Activated effector memory CD4-positive, alpha-beta T cell treated with anti-CD3 and anti-CD28 coated beads, Interleukin-2, amount 50 U/mL, for 16 hours (primary cell): ENCODE measurements around the gene CEP128.

Source experiments
- DNase-seq: peaks from one replicate; pipeline ENCODE4 v3.0.0-alpha.2; 2020

Gene CEP128

DNA sequence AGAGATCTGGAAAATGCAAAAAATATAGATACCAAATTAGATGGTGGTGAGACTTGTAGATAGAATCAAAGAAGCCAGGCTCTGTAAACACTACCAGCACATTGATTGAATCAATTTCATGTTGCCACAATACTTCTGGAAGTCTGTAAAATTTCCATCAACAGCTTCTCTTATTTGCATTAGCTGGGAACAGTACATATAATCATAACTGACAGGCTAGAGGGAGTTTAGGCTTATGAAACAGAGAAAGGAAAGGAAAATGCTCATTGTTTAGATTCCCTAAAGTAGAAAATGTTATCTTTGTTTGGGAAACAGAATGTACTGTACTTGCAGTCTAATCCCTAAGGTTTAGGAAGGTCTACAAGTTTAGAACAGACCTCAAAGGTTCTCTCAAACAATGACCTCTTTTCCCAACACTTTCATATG, 335.2 kb downstream of the CEP128 start:
- no peak for DNase-seq

DNA sequence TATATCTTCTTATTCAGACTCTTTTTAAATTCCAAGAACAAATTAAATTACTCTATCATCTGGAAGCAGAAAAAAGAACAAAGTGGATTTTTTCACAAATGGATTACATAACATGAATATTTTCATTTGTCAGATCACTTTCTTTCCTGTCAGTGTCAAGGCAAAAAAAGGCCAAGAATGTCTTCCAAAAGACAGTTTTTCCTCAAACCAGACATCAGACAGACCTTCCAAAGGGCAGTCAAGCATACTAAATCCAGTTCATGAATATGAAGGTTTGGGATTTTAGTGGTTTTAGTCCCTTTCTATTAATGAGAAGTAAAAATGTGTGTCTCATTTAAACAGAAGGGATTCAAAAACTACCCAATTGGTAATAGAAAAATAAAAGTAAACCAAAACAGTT, 336.0 kb downstream of the CEP128 start:
- DNase-seq: no peak

DNA sequence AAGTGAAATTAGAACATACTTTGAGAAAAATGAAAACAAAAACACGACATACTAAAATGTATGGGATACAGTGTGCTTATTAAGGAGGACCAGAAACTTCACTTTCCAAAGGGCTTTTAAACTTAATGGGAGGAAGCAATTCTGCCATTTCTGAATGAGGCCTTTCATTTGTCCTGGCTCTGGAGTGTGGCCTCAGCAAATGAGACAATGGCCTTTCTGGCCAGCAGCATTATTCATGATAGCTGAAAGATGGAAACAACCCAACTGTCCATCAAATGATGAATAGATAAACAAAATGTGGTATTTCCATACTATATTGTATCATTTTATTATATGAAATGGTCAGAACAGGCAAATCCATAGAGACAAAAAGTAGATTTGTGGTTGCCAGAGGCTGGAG, 338.6 kb downstream of the CEP128 start:
- DNase-seq: no peak

DNA sequence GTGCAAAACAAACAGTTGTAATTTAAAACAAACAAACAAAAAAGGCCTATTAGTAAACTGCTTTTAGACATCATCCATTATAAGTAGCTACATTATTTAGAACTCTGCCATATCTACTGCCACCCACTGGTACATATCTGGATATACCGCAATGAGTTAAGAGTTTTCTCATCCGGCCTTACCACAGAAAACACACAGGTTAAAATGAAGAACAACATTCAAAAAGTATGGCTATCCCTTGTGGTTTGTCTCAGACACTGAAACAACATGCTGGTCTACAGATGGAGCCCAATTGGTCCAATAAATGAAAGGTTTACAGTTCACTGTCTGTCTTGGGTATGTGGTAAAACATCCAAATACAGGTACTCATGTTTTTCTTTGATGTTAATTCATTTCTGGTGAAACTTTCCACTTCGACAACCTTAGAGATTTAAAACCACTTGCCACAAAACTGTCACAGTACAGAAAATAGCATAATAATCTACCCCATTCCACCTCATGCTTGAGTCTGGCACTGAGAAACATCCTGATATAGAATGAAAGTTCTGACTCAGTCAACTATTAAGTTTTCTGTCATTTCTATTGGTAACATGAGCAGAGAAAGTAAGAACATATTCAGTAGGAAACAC, 354.3 kb downstream of the CEP128 start:
- no peak for DNase-seq

DNA sequence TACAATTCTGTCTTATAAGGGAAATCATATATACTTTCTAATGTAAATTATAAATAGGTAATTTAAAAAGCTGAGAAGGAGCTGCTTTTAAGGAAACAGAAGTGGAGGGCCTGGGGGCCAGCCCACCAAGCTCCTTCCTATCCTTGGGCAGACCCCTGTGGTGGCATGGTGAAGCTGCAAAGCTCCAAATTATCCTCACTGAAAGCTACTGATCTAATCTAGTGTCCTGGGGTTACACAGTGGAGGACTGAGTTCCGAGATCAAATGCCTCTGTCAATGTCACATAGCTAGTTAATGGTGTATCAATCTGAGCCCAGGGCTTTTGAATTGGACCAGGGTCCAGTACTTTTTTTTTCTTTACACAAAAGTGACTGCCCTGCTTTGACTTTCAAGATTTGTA, 355.4 kb downstream of the CEP128 start:
- no peak for DNase-seq

DNA sequence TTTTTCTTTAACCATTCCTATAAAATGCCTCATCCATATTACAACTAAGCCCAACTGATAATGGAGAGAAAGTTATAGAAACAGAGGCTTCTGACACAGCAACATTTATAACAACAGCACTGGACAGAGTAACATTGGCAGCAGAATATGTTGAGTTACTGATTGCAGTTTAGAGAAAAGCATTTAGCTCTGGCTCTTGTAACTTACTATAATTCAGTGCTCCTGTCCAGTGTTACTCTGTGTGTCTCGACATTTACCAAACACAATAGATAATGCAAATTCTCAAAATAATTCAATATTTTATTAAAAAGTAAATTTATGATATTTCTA, 356.1 kb downstream of the CEP128 start:
- no peak for DNase-seq

DNA sequence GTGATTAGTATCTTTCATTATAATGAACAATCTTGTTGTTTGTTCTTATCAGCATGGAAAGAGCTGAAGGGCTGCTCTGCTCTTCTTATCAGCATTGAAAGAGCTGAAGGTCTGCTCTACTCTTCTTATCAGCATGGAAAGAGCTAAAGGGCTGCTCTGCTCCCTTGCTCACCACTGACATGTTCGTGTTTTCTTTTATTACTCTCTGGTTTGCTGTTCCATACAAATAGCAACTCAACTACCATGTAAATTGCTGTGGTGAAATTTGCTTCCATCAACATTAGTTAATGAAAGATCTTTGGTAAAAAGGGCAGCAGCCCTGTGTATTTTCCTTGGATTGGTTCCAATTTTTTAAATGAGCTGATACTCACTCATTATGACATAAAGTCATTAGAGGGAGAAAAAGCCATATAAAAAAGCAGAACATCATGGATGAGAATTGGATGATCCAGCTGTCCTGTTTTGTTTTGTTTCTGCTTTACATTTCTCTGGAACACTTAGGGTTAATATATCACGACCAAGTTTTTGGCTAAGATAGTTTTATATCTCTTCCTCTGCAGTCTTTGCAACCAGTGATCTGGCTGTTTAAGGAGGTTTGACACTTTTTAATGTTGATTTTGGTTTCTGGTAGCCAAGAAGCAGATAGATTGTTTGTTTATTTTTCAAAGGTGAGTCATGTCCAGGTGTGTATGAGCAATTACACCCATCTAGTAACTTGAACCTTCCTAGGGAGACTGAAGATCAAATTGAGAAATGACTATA, 356.6 kb downstream of the CEP128 start:
- no peak for DNase-seq

DNA sequence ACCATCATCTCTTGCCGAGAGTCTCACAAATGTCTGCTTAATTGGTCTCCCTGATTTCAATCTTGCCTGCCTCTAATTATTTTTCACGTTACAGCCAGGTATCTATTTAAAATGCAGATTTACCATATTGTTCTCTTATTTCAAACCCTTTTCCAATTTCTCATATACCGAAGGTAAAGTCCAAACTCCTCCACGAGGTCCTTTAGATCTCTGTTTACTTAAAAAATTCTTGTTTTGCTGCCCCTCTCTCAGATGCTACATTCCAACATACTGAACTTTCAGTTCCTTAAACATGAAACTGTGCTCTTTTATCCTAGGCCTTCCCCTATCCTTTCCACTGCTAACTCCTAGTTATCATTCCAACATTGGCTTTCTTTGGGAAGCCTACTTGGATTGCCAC, 363.9 kb downstream of the CEP128 start:
- DNase-seq: no peak

DNA sequence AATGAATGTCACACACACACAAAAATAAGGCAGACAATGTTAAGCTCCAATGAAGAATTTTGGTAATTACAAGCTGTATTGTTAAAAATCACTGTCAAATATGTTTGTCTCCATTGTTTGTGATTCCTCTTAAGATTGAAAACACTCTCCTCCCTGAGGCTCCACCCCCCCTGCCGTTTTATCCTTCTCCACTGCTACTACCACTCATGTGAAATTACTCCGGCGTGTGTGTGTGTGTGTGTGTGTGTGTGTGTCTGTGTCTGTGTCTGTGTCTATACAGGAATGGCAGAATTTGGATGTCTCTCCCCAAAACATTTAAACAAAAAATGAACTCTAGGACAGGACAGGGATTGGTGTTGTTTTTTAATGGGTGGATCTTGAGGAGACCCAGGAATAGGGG, 365.1 kb downstream of the CEP128 start:
- no peak for DNase-seq

DNA sequence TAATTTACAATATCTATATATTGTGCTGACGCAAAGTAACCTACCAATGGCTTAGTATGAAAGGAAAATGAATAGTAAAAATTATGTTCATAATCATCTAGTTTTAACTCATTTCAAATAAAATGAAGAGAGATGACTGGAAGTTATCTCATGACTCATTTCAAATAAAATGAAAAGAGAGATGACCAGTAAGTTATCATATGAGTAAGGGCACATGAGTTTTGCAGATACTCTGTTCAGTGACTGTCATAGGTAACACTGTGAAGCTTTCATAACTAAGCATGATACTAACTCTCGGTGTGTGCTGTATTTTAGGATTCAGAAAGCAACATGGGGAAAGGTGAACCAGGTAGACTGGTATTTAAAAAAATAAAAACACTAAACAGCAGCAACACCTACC, 365.8 kb downstream of the CEP128 start:
- no peak for DNase-seq

DNA sequence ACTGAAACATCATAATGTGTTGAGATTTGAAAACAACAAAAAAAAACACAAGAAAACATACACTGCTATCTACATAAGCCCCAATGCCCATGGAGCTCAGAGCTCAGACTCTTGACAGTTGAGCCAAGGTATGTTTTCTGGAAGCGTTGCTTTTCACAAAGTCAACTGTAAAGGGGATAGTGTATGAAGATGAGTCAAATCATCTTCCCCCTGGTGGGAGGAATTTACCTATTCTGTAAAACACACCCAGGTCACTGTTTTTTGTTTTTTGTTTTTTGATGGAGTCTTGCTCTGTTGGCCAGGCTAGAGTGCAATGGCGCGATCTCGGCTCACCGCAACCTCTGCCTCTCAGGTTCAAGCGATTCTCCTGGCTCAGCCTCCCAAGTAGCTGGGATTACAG, 368.9 kb downstream of the CEP128 start:
- DNase-seq: no peak

DNA sequence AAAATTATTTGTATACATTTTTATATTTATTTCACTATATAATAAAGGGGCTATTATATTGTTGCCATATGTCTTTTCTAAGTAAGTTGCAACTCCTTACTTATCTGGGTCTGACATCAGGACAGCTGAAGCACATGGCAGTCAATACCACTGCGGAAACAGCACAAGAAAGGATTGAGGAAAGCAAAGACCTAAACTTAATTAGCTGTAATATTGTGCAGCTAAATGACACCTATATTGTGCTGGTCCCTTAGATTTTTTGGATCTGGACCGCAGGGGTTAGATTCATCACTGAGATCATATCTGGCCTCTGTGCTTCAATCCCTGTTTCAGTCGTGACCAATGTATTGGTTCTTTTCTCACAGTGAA, 370.6 kb downstream of the CEP128 start:
- no peak for DNase-seq

DNA sequence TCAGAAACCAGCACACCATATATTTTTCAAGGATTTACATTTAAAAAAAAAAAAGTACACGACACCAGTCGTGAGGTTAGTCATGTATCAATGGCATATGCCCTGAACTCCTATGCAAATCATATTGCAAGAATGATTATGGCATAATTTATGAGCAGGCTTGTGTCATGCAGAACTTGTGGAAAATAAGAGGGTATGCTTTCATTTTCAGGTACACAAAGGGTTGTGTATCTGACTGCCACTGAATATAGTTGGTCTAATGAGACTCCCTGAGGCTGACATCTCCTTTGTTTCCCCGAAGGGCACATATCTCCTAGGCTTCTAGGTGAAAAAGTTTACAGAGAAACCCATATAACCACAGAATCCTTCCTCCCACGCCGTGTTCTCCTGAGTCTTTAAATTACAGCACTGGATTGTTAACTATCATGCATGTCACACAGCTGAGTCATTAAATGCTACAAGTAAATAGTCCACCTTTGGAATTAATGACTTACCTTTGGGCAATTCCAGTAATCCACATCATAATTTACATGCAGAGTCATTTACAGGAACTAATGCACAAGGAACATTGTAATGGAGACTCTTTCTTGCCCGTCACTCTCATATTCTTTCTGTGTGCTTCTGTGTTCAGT, 373.5 kb downstream of the CEP128 start:
- no peak for DNase-seq

DNA sequence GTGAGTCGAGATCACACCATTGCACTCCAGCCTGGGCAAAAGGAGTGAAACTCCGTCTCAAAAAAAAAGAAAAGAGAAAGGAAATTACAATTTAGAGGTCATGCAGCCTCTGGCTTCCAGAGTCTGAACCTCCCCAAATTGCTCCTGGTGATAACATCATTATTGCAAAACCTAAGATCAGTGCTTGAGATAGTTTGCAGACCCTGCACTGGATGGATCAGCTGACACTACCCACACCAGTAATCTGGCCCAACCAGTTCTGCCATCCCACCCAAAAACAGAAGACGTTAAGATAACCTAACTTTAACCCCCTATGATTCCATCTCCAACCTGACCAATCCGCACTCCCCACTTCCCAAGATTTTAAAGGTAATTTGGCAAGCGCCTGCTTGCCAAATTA, 376.5 kb downstream of the CEP128 start:
- no peak for DNase-seq

DNA sequence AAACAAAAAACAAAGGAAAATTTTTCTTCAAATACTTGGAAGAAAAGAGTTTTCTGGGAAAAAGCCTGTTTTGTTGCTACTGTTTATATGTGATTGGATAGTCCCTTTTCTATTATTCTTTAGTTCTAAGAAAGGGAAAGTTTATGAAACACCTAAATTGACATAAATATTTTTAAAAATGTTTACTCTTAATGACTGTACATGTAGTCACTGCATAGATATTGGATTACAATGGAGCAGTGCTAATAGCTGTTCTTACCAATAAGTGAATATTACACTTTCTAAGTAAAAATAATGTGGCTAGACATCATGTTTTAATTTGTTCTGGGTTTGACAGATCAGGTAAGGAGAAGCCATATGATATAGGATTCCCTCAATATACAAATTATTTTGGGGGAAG, 377.5 kb downstream of the CEP128 start:
- no peak for DNase-seq

DNA sequence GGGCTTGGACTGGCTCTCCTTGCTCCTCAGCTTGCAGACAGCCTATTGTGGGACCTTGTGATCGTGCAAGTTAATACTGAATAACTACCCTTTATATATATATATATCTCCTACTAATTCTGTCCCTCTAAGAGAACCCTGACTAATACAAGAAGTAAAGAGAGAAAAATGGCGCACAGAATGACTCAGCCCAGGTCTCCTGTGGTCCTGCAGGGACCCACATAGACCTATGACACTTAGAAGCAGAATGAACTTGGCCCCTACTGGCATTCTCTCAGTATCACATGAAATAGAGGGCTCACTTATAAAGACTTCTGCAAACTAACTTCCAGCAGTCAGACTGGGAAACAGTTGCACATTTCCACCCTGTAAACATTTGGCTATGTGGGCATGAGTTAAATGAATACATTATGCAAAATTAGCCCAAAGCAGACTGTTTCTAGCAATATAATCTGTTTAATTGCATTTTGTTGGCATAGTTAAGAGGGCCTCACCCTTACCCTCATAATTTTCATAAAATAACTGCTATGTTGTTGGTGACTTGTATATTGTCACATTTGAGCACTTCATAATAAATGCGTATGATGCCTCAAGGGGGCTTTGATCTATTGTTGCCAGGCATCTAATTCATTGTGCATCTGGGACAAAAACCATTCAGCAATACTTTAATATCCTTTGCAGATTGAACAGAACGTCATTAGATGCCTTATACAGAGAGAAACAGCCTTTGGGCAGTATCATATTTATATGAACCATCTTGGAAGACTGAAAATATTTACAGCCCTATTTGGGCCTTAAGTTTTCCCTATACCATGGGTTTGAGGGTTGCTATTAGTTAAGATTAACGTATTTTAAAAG, 380.5 kb downstream of the CEP128 start:
- no peak for DNase-seq

DNA sequence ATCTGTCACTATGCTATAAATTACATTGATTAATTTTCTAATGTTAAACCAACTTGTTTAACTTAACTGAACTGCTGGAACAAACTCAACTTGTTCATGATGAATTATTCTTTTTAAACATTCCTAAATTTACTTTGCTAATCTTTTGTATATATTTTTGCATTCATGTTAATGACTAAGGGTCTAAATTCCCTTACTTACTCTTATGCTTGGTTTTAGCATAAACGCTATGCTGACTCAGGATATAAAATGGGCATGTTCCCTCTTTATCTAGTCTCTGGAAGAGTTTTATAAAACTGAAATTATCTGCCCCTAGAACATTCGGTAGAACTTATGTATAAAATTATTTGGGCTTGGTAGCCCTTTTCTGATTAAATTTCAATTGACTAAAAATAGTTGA, 387.4 kb downstream of the CEP128 start:
- DNase-seq: no peak

DNA sequence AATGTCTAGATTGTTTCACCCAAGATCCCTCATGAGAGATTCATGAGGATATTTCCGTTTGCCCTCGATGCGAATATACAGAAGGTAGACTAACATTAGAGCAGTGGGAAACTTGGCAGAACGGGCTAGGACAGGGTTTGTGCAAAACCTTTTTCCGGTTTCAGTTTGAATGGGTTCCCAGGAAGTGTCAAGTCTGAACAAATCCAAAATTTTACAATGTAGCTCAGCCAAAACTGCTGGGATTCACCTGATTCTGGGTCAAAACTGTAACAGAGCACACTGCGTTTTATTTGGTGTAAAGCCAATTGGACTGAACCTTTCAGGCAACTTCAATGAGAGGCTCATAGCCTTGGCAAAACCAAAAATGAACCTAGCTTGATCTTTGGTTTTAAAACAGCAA, 392.4 kb downstream of the CEP128 start:
- DNase-seq: no peak

DNA sequence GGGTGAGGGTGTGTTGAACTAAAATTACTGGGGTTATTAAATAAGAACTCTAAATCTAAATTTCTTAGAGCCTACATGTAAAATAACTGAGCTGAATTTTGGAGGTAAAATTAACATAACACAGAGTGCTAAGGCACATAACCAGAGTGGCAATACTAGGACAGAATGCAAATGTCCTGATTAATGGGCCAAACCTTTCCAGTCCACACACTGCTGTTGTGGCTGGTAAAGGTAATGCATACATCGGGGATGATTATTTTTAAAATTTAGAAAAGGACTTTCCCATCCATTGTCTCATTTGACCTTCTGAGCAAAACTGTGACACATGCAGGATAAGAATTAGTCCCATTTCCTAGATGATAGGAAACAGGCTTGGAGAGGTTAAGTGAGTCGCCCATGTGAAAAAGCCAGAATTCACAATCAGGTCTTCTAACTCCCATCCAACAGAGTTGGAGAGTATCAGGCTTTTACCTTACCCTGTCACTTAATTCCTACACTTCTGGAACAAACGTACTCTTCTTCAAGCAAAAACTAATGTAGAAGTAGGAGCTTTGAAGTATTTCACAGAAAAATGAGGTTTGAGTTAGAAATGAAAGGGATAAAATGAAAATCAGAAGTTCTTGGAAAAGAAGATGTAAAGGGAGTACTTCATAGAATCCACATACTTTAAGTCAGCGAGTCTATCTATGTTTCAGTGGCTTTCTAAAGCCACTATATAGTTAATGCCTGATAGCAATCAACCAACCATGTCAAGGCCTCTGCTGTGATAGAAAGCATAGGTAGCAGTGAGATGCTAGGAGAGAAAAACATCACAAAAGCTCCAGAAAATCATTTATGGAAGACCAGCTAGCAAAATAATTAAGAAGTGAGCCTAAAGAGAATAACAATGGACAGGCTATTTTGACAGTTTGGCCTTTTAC, 395.3 kb downstream of the CEP128 start:
- DNase-seq: no peak

DNA sequence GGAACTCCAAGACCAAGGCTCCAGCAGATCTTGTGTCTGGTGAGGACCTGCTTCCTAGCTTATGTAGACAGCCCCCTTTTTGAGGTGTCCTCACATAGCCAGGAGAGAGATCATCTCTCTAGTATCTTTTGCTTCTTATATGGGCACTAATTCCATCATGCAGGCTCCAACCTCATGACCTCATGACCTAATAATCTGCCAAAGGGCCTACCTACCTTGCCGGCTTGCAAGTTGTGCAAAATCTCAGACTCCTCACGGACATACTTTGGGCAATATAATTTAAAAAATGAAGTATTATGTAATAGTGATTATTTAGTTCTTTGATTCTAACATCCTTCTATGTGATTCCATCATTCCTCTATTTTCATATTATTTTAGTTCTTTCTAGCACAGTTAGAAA, 397.2 kb downstream of the CEP128 start:
- no peak for DNase-seq

DNA sequence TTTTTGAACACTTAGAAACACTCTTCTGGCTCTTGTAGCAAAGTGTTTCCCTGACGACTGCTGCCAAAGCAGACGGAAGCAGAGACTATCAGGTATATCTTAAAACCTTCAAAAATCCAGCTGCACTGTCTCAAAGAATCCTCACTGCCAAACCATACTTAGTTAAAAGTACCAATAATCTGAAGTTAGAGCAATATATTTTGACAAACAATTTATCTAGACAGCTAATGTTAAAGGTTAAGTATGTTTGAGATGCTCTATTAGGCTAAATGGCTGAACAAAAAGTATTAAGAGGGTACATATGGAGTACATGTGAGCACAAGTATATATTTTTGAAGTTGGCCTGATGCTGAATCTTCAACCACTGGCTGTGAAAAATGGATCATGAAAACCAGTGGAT, 398.3 kb downstream of the CEP128 start:
- DNase-seq: no peak

DNA sequence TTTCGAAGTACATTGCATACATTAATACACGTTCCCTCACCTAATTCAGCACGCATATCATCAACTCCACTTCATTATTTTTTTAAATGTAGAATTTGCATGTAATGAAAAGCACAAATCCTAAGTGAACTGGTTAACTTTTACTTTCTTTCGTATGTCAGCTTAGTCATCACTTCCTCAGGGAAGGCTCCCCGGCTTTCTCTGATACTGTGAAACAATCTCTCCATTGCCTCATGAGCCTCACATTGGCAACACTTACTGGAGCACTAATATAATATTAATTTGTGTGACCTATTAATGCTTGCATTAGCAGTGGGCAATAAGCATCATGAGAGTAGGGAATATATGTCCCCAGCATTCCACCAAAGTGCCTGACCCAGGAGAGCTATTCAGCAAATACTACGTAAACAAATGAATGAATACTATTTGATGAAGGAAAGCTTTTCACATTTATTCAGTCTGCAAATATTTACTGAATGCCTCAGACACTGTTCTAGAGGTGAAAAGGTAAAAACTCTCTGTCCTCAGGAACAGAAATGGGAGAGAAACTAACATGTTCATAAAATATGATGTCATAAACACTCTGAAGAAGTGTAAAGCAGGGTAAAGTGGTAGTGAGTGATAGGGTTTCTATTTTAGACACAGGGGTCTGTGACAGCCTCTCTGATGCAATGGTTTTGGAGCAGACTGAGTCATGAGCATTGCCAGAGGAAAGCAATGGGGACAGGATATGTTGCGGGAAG, 402.7 kb downstream of the CEP128 start:
- no peak for DNase-seq
